Choroid plexus epithelial cell (primary cell): ENCODE results near the gene MCMBP.
"Not testable (repeated sequence)": the region's sequence is repeated elsewhere in the genome, so short reads cannot be mapped to it uniquely, and the experiment has no call there.

Experiments used
- DNase-seq: peaks from one replicate; pipeline ENCODE4 v3.0.0-alpha.2; 2010; ENCODE audit warnings: low read depth
- H3K4me3 ChIP-seq: 2 replicates; pipeline ENCODE4 v1.5.1; 2011; ENCODE audit warnings: low read depth, mild to moderate bottlenecking, control low read depth, low read length, moderate library complexity
- CTCF ChIP-seq: conservative IDR thresholded peaks from 2 replicates; pipeline ENCODE4 v1.5.1; 2011; ENCODE audit warnings: low read depth, mild to moderate bottlenecking, control low read depth, inconsistent platforms, low read length, moderate library complexity

MCMBP gene

GRCh38 chr10:119803264-119803663, 69.4 kb downstream of the MCMBP start:
- H3K4me3 ChIP-seq = no peak overlapping the region
- DNase-seq = peak; percentile 73
- no peak for TF ChIP-seq CTCF

GRCh38 chr10:119801998-119802538, 70.6 kb downstream of the MCMBP start:
- DNase-seq = no peak
- no peak for TF ChIP-seq CTCF
- H3K4me3 ChIP-seq = no peak overlapping the region

- no peak overlapping the region for H3K4me3 ChIP-seq
- TF ChIP-seq CTCF = no peak
- no peak for DNase-seq
Observed at GRCh38 chr10:119801176-119801575, 71.5 kb downstream of the MCMBP start.

GRCh38 chr10:119796039-119796438, 76.6 kb downstream of the MCMBP start:
- H3K4me3 ChIP-seq = no peak overlapping the region
- TF ChIP-seq CTCF = no peak
- DNase-seq = no peak

- not testable (repeated sequence) for DNase-seq, H3K4me3 ChIP-seq
Observed at GRCh38 chr10:119795101-119795500, 77.5 kb downstream of the MCMBP start.

GRCh38 chr10:119786117-119786769, 86.4 kb downstream of the MCMBP start:
- no peak for TF ChIP-seq CTCF
- DNase-seq = peak; percentile 78
- H3K4me3 ChIP-seq = no peak overlapping the region

- H3K4me3 ChIP-seq = no peak overlapping the region
- no peak for DNase-seq
- TF ChIP-seq CTCF = no peak
Observed at GRCh38 chr10:119784340-119785067, 88.1 kb downstream of the MCMBP start.
